Measurements from ENCODE around the gene MCF2L2.

The MCF2L2 gene

DNA sequence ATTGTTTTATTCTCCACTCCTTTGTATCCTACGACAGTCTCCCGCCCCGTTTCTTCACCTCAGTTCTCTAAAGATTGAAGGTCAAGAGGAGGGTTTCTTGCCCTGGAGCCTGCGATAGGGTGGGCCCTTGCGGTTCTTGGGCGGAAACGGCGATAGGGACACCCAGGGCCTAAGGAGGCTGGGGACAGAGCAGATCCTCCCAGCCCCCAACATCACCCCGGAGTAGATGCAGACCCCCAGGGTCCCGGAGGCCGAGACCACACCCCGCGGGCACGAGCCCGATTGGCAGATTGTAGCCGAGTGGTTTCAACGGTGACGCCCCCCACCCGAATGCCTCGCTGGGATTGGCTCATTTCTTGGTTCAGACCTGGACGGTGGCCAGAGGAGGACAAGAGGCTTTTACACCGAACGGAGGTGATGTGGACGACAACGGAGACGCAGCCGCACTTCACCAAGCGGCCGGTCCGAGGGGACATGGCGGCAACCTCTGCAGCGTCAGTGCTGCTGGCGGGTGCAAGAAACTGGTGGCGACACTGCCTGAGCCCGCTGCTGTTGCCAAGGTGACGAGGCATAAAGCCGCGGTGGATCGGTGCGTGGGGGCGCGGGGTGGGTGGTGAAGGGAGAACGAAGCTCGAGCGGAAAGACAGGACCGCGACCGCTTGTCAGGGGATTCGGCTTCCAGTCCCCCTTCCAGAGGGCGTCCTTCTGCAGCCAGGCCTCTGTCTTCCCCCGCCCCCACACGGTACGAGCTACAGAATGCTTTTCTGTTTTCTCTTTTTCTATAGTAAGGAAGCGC is 19.0 kb upstream of the MCF2L2 start (continued):
- peak; percentile 59; the same call in 1 of the 2 replicates for TF ChIP-seq ZNF280D (tag by site-specific recombination; IDR thresholded peaks at IDR 0.05)
- TF ChIP-seq ZNF138 (tag by site-specific recombination; IDR thresholded peaks at IDR 0.05; ENCODE audit: borderline replicate concordance): no peak
- peak; percentile 88 for TF ChIP-seq MZF1 (tag by site-specific recombination; IDR thresholded peaks at IDR 0.05; ENCODE audit: borderline replicate concordance)
- TF ChIP-seq ZSCAN4 (tag by site-specific recombination; IDR thresholded peaks at IDR 0.05): 0 out of 2 replicates have a peak, but pooled peaks have one; percentile 14
- TF ChIP-seq ZXDB (tag by site-specific recombination; IDR thresholded peaks at IDR 0.05): peak; percentile 59; the same call in 1 of the 2 replicates
- TF ChIP-seq ZBTB17 (tag by site-specific recombination; IDR thresholded peaks at IDR 0.05): peak; percentile 74
- peak; percentile 75 for TF ChIP-seq EGR2 (tag by site-specific recombination; IDR thresholded peaks at IDR 0.05; ENCODE audit: low read depth)
- TF ChIP-seq ZEB2 (tag by site-specific recombination; IDR thresholded peaks at IDR 0.05): peak; percentile 80; the same call in 1 of the 2 replicates

GRCh38 chr3:183446838-183447205 is 18.4 kb upstream of the MCF2L2 start:
- POLR2A ChIA-PET: no interaction called here
- peak overlapping the region; percentile 98 for H3K4me3 ChIP-seq (ENCODE audit: low read depth, low read length)
- no peak for TF ChIP-seq ZSCAN30 (tag by site-specific recombination; IDR thresholded peaks at IDR 0.05)
- no peak for TF ChIP-seq ZNF121 (tag by site-specific recombination; IDR thresholded peaks at IDR 0.05)
- CTCF ChIA-PET: interaction anchor here (0.6 kb wide), 1 partner anchor 322 kb away, joined by 3 read pairs; no protein-coding TSS in a partner anchor
- H3K4me1 ChIP-seq (ENCODE audit: control insufficient read depth, insufficient read depth, low read length): no peaks in the 10 kb centered on the region
- no peak overlapping the region; the same call in 1 of the 2 replicates for H3K27ac ChIP-seq (ENCODE audit: extremely low read depth, low read depth, low read length)
- H3K9me3 ChIP-seq (ENCODE audit: control insufficient read depth, insufficient read depth, low read depth, low read length): no peaks in the 10 kb centered on the region
- peaks cover 0 to under 1% of the 10 kb centered on the region in 2 experiments; a peak in 1 of 3 replicates for H3K36me3 ChIP-seq (ENCODE audit: control insufficient read depth in 2 of 2, insufficient read depth in 1 of 2, low read length in 2 of 2)

DNA sequence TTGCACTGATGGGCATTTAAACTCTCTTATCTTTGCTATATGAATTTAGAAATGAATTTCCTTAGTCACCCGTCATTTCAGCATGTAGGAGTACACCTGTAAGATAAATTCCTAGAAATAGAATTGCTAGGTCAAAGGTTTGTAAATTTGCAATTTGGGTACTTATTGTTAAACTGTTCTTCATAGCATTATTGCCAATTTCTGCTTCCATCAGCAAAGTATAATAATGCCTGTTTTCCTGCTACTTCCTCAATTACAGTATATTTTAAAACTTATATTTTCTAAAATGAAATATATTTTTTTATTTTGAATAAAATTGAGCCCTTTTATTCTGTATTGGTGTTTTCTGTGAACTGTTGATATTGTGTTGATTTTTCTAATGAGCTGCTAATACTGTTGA is 16.3 kb upstream of the MCF2L2 start:
- H3K4me3 ChIP-seq (ENCODE audit: low read depth, low read length): no peak overlapping the region
- CTCF ChIA-PET: no interaction called here
- POLR2A ChIA-PET: no interaction called here
- no peaks in the 10 kb centered on the region for H3K9me3 ChIP-seq (ENCODE audit: control insufficient read depth, insufficient read depth, low read depth, low read length)
- no peak overlapping the region for H3K27ac ChIP-seq (ENCODE audit: extremely low read depth, low read depth, low read length)
- no peaks in the 10 kb centered on the region for H3K36me3 ChIP-seq (ENCODE audit: control insufficient read depth in 2 of 2, insufficient read depth in 1 of 2, low read length in 2 of 2)
- TF ChIP-seq ZNF529 (tag by site-specific recombination; IDR thresholded peaks at IDR 0.05; ENCODE audit: insufficient replicate concordance) (no peak), ATF2 (tag by site-specific recombination; IDR thresholded peaks at IDR 0.05; ENCODE audit: low read depth) (no peak), ZFHX2 (tag by site-specific recombination; conservative IDR thresholded peaks at IDR 0.05) (no peak), ZNF837 (tag by site-specific recombination; IDR thresholded peaks at IDR 0.05) (no peak), WT1 (tag by site-specific recombination; IDR thresholded peaks at IDR 0.05) (no peak), ZNF654 (tag by site-specific recombination; IDR thresholded peaks at IDR 0.05; ENCODE audit: low read depth) (no peak), YY2 (tag by site-specific recombination; IDR thresholded peaks at IDR 0.05) (no peak), IKZF3 (tag by site-specific recombination; IDR thresholded peaks at IDR 0.05) (no peak), ZBTB1 (tag by site-specific recombination; IDR thresholded peaks at IDR 0.05) (no peak)
- H3K4me1 ChIP-seq (ENCODE audit: control insufficient read depth, insufficient read depth, low read length): no peaks in the 10 kb centered on the region
